Activated gamma-delta T cell treated with Interleukin-2 at 50 U/mL for 16 hours (primary cell): ENCODE data around the gene CCS.
"Not testable (repeated sequence)": the region's sequence is repeated elsewhere in the genome, so short reads cannot be mapped to it uniquely, and the experiment has no call there.

Source experiments
- DNase-seq: peaks from one replicate; pipeline ENCODE4 v3.0.0-alpha.2; 2020

Gene CCS

GRCh38 chr11:66593303-66593635, 284 bp downstream of the CCS start:
- no peak for DNase-seq

GRCh38 chr11:66593650-66594049, 665 bp downstream of the CCS start:
- no peak for DNase-seq

- DNase-seq: no peak
Observed at GRCh38 chr11:66595245-66595904, 2.4 kb downstream of the CCS start.

GRCh38 chr11:66598993-66599392, 6.0 kb downstream of the CCS start:
- DNase-seq: no peak

- DNase-seq: no peak
Observed at GRCh38 chr11:66600219-66600618, 7.2 kb downstream of the CCS start.

- DNase-seq: no peak
Observed at GRCh38 chr11:66600631-66601233, 7.7 kb downstream of the CCS start.

- DNase-seq: no peak
Observed at GRCh38 chr11:66603072-66603471, 10.1 kb downstream of the CCS start.

- no peak for DNase-seq
Observed at GRCh38 chr11:66604155-66604554, 11.2 kb downstream of the CCS start.

- not testable (repeated sequence) for DNase-seq
Observed at GRCh38 chr11:66606608-66607007, 13.6 kb downstream of the CCS start.

GRCh38 chr11:66607126-66607834, 14.3 kb downstream of the CCS start:
- DNase-seq: no peak

GRCh38 chr11:66609721-66610617, 17.0 kb downstream of the CCS start:
- no peak for DNase-seq

- no peak for DNase-seq
Observed at GRCh38 chr11:66612458-66612857, 19.5 kb downstream of the CCS start.

GRCh38 chr11:66614073-66614472, 21.1 kb downstream of the CCS start:
- no peak for DNase-seq

- DNase-seq: peak; percentile 98
Observed at GRCh38 chr11:66616379-66617154, 23.6 kb downstream of the CCS start, which contains the start of gene RBM14. Gene RBM14, plus strand, starts transcription at chr11:66616630. Its CDS starts 91 bp downstream, at chr11:66616721.

GRCh38 chr11:66617155-66617834, 24.3 kb downstream of the CCS start:
- DNase-seq: no peak

- peak; percentile 12 for DNase-seq
Observed at GRCh38 chr11:66619080-66619554, 26.1 kb downstream of the CCS start.

- DNase-seq: no peak
Observed at GRCh38 chr11:66624450-66624849, 31.5 kb downstream of the CCS start.

GRCh38 chr11:66625041-66625751, 32.2 kb downstream of the CCS start:
- no peak for DNase-seq

GRCh38 chr11:66625752-66626149, 32.8 kb downstream of the CCS start:
- DNase-seq: no peak

- DNase-seq: no peak
Observed at GRCh38 chr11:66626382-66626781, 33.4 kb downstream of the CCS start.

- no peak for DNase-seq
Observed at GRCh38 chr11:66626926-66627325, 33.9 kb downstream of the CCS start.
